IgD-negative memory B cell (primary cell): Measurements from ENCODE around the gene ZFAND2A. TPM values are rescaled to one million over a fixed set of nuclear protein-coding genes. Genes with fewer than 3 reads are reported as not detected.
"Not testable (repeated sequence)": the region's sequence is repeated elsewhere in the genome, so short reads cannot be mapped to it uniquely, and the experiment has no call there.

Experiments
- H3K27ac Mint-ChIP-seq, 3 donors: one replicate each; pipeline ENCODE4 v1.8.0; 2020 to 2022; ENCODE audit warnings: mild to moderate bottlenecking in 3 of 3, mixed read lengths in 3 of 3, moderate library complexity in 1 of 3
- H3K27me3 Mint-ChIP-seq: one replicate; pipeline ENCODE4 v1.8.0; 2021; ENCODE audit warnings: mixed read lengths
- H3K36me3 Mint-ChIP-seq: one replicate; pipeline ENCODE4 v1.8.0; 2020; ENCODE audit warnings: mild to moderate bottlenecking, mixed read lengths
- H3K4me1 Mint-ChIP-seq, 3 donors: one replicate each; pipeline ENCODE4 v1.8.0; 2020 to 2022; ENCODE audit warnings: mixed read lengths in 3 of 3, mild to moderate bottlenecking in 1 of 3
- H3K4me3 Mint-ChIP-seq, 4 donors: one replicate each; pipeline ENCODE4 v1.8.0; 2020 to 2022; ENCODE audit warnings: mild to moderate bottlenecking in 4 of 4, mixed read lengths in 4 of 4, moderate library complexity in 3 of 4
- H3K9me3 Mint-ChIP-seq, 3 donors: one replicate each; pipeline ENCODE4 v1.8.0; 2020 to 2021; ENCODE audit warnings: mixed read lengths in 3 of 3, mild to moderate bottlenecking in 1 of 3
- polyA plus RNA-seq: library from polyadenylated mRNA; unstranded; fragments of 300-500 nt; fragmentation: Illumina TruSeq; gene quantifications from one replicate; pipeline ENCODE4 v1.2.3, GENCODE V29; 2021

Gene ZFAND2A
- polyA plus RNA-seq, 1 donor from 2014 or later = 51.1 TPM

DNA sequence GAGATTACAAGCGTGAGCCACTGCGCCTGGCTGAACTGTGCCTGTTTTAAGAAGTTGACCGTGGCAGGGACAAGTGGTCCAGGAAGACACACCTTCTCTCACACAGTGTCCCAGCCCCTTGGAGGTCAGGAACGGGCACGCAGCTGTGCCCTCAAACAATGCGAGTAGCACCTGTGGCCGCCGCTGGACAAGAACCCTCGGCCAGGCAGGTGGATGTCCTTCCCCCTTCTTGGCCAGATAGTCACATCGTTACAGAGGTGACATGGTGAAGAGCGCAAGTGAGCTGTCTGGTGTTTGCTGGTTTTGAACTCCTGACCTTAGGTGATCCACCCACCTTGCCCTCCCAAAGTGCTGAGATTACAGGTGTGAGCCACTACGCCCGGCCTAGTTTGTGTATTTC, 8.8 kb downstream of the ZFAND2A start:
- Mint-ChIP-seq H3K9me3 (peaks cover 0 to 1% (median 0%) of the 10 kb centered on the region in 3 donors), H3K36me3 (peaks cover 2% of the 10 kb centered on the region), H3K27ac (peak overlapping the region in 2 of 3 donors; percentile 77 to 86), H3K4me3 (no peak overlapping the region), H3K27me3 (no peaks in the 10 kb centered on the region), H3K4me1 (peaks cover 4 to 9% (median 8%) of the 10 kb centered on the region in 3 donors)

DNA sequence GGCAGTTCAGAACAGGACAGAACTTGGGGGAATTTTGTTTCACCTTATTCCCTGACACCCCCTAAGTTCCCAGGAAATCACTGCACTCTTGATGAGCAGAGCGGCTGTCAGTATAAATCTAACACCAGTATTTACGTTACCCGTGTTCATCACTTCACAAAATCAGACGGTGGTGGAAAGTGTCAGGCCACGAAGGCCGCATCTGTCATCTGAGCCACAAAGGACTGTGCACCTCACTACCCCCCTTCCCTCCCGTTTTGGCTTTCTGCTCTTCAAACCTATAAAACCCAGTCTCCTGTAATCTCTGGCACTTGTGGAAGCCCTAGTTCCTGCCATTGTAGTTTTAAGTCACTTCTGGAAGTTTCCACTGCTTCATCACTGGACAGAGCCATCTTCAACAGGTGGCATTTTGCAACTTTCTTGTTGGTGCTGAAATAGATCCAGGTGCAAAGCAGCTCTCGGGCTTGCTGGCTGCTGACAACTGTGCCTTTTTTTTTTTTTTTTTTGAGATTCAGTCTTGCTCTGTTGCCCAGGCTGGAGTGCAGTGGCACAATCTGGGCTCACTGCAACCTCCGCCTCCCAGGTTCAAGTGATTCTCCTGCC, 9.5 kb downstream of the ZFAND2A start:
- H3K27me3 Mint-ChIP-seq = no peaks in the 10 kb centered on the region
- H3K27ac Mint-ChIP-seq = peak overlapping the region in 2 of 3 donors; percentile 77 to 86
- peaks cover 0 to 1% (median 0%) of the 10 kb centered on the region in 3 donors for H3K9me3 Mint-ChIP-seq
- H3K4me1 Mint-ChIP-seq = peaks cover 4 to 9% (median 8%) of the 10 kb centered on the region in 3 donors
- H3K4me3 Mint-ChIP-seq = no peak overlapping the region
- peaks cover 2% of the 10 kb centered on the region for H3K36me3 Mint-ChIP-seq

DNA sequence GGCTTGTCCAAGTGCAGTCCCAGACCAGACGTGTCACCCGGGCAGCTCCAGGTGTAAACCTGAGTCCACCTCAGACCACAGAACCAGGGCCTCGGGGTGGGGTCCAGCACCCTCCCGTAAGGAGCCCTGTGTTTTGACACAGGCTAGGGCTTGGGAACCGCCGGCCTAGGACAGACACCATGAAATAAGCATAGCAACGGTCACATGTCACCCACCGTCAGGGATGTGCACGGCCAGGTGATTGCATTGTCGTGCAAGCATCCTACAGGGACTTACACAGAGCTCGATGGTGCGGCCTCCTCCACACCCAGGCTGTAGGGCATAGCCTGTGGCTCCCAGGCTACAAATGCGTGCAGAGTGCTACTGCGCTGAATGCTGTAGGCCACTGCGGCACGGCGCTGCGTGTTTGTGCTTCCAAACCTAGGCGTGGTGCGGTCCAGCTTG, 10.6 kb downstream of the ZFAND2A start:
- H3K27ac Mint-ChIP-seq = no peak overlapping the region
- no peaks in the 10 kb centered on the region for H3K27me3 Mint-ChIP-seq
- peaks cover 0 to 1% (median 0%) of the 10 kb centered on the region in 3 donors for H3K9me3 Mint-ChIP-seq
- H3K4me3 Mint-ChIP-seq = no peak overlapping the region
- H3K36me3 Mint-ChIP-seq = peaks cover 2% of the 10 kb centered on the region
- peaks cover 5 to 9% (median 9%) of the 10 kb centered on the region in 3 donors for H3K4me1 Mint-ChIP-seq

DNA sequence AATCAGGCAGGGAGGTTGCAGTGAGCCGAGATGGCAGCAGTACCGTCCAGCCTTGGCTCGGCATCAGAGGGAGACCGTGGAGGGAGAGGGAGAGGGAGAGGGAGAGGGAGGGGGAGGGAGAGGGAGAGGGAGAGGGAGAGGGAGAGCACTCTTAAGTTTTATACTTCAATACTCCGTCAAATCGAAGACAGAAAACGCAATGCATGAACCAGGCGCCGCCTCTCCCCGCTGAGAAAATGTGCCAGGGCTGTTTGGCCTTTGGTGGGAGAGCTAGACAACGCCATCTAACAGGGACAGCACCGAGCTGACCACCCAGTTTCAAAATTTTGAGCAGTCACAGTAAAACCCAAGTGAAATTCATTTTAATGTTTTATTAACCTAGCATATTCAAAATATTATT, 12.1 kb downstream of the ZFAND2A start:
- H3K9me3 Mint-ChIP-seq, H3K27me3 Mint-ChIP-seq, H3K36me3 Mint-ChIP-seq: not testable (repeated sequence)
- Mint-ChIP-seq H3K27ac (peak overlapping the region in 1 of 3 donors; percentile 56), H3K4me1 (peaks cover 9 to 14% (median 13%) of the 10 kb centered on the region in 3 donors), H3K4me3 (peak overlapping the region in 1 of 4 donors; percentile 65)

DNA sequence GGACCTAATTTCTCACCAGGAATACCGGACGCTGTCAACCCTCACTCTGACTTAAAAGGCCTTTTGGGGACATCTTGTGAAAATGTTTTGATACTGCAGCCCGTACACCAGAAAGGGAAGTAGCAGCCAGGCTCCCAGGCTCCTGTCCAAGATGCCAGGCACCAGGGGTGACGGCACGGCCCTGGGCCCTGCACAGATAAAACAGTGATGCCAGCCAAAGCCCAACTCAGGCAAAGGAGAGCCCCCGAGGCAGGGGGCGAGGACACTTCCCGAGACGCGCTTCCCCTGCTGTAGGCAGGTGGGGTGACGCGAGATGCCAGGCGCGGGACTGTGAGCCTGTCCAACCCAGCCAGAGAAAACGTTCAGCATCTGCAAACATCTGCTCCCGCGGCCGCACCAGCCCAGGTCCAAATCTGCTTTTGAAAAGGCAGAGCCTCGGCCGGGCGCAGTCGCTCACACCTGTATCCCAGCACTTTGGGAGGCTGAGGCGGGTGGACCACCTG, 15.7 kb downstream of the ZFAND2A start:
- Mint-ChIP-seq H3K4me1 (peaks cover 15 to 19% (median 16%) of the 10 kb centered on the region in 3 donors), H3K9me3 (no peaks in the 10 kb centered on the region), H3K36me3 (no peaks in the 10 kb centered on the region), H3K27ac (peak overlapping the region in 2 of 3 donors; percentile 85 to 95), H3K27me3 (no peaks in the 10 kb centered on the region), H3K4me3 (peak overlapping the region in 3 of 4 donors; percentile 74 to 86 (median 77))

DNA sequence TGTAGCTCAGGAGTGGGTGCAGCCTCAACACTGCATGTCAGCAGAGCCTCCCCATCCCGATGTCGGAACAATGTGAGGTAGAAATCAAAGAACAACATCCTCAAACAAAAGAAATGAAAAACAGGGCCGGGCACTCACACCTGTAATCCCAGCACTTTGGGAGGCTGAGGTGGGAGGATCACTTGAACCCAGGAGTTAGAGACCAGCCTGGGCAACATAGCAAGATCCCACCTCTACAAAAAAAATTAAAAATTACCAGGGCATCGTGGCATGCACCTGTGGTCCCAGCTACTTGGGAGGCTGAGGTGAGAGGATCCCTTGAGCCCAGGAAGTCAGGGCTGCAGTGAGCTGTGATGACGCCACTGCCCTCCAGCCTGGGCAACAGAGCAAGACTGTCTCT, 17.0 kb downstream of the ZFAND2A start:
- peaks cover 14 to 21% (median 21%) of the 10 kb centered on the region in 3 donors for H3K4me1 Mint-ChIP-seq

DNA sequence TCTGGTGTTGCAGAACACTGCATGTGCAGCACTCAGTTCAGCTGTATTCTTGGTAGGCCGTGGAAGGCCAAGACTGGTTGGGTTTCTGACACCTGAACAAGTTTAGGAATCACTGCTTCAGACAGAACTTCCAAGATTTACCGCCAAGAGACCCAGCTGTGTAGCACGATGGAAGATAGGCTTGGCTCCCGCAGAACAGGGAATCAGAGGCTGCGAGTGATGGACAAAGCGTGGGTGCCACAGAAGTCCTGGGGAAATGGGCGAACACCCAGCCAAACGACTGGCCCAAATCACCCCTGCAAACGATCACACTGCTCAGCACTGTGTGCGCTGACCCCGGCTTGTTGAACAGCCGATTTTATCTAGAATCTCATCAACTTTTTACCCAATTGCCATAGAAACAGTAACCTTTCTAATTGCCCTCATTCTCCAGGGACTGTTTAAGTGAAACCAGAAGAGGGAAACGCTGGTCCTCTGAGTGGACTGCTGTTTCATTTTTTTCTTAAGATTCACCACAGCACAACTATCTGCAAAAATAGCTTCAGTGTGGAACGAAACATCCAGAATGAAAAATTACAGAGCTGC, 17.9 kb downstream of the ZFAND2A start:
- no peaks in the 10 kb centered on the region for H3K9me3 Mint-ChIP-seq
- peak overlapping the region in 2 of 3 donors; percentile 67 to 78 for H3K27ac Mint-ChIP-seq
- H3K36me3 Mint-ChIP-seq = no peaks in the 10 kb centered on the region
- no peaks in the 10 kb centered on the region for H3K27me3 Mint-ChIP-seq
- peak overlapping the region in 1 of 4 donors; percentile 44 for H3K4me3 Mint-ChIP-seq
- peaks cover 15 to 24% (median 20%) of the 10 kb centered on the region in 3 donors for H3K4me1 Mint-ChIP-seq

More for the DNA sequence above, 17.0 kb downstream of the ZFAND2A start:
- not testable (repeated sequence) for H3K27ac Mint-ChIP-seq, H3K27me3 Mint-ChIP-seq, H3K36me3 Mint-ChIP-seq, H3K9me3 Mint-ChIP-seq, H3K4me3 Mint-ChIP-seq

DNA sequence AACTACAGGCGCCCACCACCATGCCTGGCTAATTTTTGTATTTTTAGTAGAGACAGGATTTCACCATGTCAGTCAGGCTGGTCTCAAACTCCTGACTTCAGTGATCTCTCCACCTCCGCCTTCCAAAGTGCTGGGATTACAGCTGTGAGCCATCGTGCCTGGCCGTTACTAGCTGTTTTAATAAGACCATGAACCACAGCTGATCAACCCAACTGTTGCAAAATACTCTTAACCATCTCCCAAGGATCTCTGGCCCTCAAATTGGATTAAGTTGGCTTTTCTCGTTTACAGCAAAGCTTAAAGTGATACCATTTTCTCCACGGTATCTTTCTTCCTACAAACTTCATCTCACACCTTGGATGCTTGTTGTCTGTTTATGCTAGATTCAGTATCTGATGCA, 18.3 kb downstream of the ZFAND2A start:
- Mint-ChIP-seq H3K9me3 (no peaks in the 10 kb centered on the region), H3K36me3 (no peaks in the 10 kb centered on the region), H3K27me3 (no peaks in the 10 kb centered on the region), H3K4me3 (peak overlapping the region in 1 of 4 donors; percentile 44), H3K4me1 (peaks cover 20 to 29% (median 20%) of the 10 kb centered on the region in 3 donors), H3K27ac (peak overlapping the region in 2 of 3 donors; percentile 67 to 78)

DNA sequence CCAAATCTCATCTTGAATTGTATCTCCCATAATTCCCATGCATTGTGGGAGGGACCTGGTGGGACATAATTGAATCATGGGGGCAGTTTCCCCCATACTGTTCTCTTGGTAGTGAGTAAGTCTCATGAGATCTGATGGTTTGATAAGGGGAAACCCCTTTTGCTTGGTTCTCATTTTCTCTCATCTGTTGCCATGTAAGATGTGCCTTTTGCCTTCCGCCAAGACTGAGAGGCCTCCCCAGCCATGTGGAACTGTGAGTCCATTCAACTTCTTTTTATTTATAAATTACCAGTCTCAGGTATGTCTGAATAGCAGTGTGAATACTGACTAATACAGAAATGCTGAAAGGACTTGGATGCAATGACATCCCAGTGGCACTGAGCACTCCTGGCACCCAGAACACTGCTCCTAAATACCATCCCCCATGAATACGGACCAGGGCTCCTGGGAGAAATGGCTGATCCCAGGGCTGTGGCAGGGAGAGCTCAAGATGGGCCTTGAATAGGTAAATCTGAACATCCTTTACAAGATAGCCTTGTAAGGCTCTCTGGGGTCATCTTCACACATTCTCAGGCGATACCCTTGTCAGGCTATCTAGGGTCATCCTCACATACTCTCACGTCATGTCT, 19.4 kb downstream of the ZFAND2A start:
- Mint-ChIP-seq H3K27me3 (no peaks in the 10 kb centered on the region), H3K27ac (peak overlapping the region; percentile 64 to 94 (median 78)), H3K4me1 (peaks cover 20 to 30% (median 20%) of the 10 kb centered on the region in 3 donors), H3K9me3 (no peaks in the 10 kb centered on the region), H3K36me3 (no peaks in the 10 kb centered on the region), H3K4me3 (peak overlapping the region; percentile 42 to 86 (median 58))

DNA sequence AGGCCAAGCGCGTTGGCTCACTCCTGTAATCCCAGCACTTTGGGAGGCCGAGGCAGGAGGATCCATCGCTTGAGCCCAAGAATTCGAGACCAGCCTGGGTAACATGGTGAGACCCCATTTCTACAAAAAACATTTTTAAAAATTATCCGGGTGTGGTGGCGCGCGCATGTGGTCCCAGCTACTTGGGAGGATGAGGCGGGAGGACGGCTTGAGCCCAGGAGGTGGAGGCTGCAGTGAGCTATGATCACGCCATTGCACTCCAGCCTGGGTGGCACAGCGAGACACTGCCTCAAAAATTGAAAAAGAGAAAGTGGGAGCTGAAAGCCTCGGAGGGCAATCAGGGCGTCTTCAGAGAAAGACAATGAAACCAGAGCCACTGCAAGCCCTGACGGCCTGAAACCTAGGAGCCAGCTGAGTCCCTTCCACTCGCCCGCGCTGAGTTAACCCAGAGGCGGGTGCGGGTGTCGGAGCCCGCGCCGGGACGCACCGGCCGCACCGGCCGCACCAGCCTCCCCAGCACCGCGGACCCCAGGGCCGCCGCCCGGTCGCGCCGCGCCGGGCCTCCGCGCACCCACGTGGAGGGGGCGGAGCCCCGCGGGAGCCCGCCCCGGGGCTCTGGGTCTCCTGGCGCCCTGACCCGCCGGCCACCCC, 22.4 kb downstream of the ZFAND2A start:
- H3K27me3 Mint-ChIP-seq = no peaks in the 10 kb centered on the region
- no peaks in the 10 kb centered on the region for H3K36me3 Mint-ChIP-seq
- H3K4me3 Mint-ChIP-seq = peak overlapping the region; percentile 91 to 99 (median 96)
- peaks cover 16 to 25% (median 18%) of the 10 kb centered on the region in 3 donors for H3K4me1 Mint-ChIP-seq
- peak overlapping the region in 2 of 3 donors; percentile 92 to 99 for H3K27ac Mint-ChIP-seq
- H3K9me3 Mint-ChIP-seq = no peaks in the 10 kb centered on the region

DNA sequence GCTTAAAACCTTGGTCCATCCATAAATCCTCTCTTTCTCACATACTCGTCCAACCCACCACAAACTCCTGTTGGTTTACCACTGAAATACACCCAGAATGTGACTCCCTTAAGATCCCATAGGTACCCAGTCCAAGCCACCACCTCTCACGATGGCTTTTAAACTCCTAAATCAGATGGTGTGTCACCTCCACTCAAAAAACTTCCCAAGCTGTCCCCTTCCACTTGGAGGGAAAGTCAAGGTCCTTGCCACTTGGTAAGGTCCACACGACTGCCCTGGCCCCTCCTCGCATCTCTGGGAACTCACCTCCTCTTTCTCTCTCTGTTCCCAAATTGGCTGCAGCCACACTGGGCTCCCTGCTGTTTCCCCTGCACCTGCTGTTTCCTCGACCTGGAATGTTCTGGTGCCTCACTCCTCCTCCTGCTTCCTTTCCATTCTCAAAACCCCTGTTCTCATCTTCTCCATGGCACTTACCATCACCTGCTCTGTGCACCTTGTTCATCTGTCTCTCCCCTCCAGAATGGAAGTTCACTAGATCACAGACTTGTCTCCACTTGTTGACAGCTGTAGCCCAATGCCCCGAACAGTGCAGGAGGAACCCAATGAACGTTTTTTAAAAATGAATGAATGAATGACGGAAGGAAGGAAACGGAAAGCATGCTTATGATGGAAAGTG, 23.0 kb downstream of the ZFAND2A start:
- Mint-ChIP-seq H3K36me3 (no peaks in the 10 kb centered on the region), H3K4me1 (peaks cover 16 to 25% (median 19%) of the 10 kb centered on the region in 3 donors), H3K4me3 (peak overlapping the region; percentile 79 to 99 (median 87)), H3K9me3 (peaks cover 0 to under 1% (median 0%) of the 10 kb centered on the region in 3 donors), H3K27me3 (no peaks in the 10 kb centered on the region), H3K27ac (peak overlapping the region in 2 of 3 donors; percentile 87 to 99)

DNA sequence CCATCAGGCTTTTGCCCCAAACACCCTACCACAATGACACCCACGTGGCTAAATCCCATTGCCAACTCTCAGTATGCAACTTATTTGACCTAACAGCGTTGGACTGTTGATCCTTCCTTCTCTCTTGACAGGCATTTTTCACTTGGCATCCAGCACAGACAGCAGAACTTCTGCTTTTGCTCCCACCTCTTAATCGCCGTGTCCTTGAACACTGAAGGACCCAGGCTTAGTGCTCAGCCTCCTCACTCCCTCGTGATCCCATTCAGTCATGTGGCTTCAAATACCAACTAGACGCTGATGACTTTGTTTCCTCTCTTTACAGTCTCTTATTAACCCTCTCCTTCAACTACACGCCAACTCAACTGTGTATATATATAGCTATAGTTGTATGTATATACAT, 25.0 kb downstream of the ZFAND2A start:
- no peak overlapping the region for H3K4me3 Mint-ChIP-seq
- H3K27me3 Mint-ChIP-seq = no peaks in the 10 kb centered on the region
- no peak overlapping the region for H3K27ac Mint-ChIP-seq
- H3K4me1 Mint-ChIP-seq = peaks cover 7 to 15% (median 9%) of the 10 kb centered on the region in 3 donors
- peaks cover 0 to 4% (median 0%) of the 10 kb centered on the region in 3 donors for H3K9me3 Mint-ChIP-seq
- no peaks in the 10 kb centered on the region for H3K36me3 Mint-ChIP-seq

DNA sequence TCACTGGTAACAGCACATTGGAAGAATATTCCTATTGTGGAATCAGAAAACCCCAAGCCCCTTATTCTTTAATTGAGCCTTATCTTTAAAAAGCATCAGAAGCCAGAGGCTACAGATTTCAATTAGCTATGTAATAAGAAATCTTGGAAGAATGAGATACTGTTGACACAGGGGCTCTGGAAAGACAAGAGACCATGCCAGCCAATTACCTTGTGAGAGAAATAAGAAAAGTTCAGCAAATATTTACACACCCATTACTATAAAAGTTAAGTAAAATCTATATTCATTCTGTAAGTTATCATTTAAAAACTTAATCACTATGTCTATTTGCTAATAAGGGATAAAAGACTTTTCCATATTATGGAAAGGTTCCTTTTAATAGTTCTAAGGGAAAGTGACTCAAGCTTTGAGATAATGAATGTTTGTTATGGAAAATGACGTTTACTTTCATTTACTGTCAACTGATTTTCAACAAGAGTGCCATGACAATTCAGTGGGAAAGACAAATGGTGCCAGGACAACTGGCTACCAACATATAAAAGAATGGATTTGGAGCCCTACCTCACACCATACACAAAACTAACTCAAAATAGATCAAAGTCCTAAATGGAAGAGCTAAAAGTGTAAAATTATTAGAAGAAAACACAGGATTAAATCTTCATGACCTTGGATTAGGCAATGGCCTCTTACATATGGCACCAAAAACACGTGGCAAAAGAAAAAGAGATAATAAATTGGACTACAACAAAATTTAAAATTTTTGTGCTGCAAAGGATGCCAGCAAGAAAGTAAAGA, 28.3 kb downstream of the ZFAND2A start:
- no peak overlapping the region for H3K27ac Mint-ChIP-seq
- no peaks in the 10 kb centered on the region for H3K27me3 Mint-ChIP-seq
- H3K9me3 Mint-ChIP-seq = peaks cover 0 to 4% (median 0%) of the 10 kb centered on the region in 3 donors
- H3K36me3 Mint-ChIP-seq = peaks cover 3% of the 10 kb centered on the region
- H3K4me3 Mint-ChIP-seq = no peak overlapping the region
- H3K4me1 Mint-ChIP-seq = peaks cover 1 to 3% (median 1%) of the 10 kb centered on the region in 3 donors
